HUDEP-2 (cell line): ENCODE data around the gene ZNF581.

Source experiments
- DNase-seq, 76 experiments: peaks; one replicate each; lab custom pipeline; 2025; ENCODE audit not compliant: unreplicated experiment in 76 of 76; lab: John Stamatoyannopoulos, UW

The ZNF581 gene

DNA sequence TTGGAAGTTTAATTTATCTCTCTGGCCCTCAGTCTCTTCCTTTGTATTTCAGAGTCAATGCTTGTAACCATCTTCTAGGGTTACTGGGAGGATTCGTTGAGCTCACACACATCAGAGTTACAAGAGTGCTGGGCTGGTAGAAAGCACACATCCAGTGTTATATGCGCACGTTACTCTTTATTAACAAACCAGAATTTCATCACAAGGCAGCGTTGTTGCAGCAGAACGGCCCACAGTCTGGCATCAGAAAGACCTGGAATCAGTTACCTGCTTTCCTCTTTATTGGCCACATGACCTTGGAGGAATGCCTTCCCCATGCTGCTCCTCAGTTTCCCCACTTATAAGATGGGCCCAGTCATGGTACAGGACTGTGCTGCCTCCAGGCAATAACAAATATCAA lies 34.1 kb upstream of the ZNF581 start:
- no peak for DNase-seq

DNA sequence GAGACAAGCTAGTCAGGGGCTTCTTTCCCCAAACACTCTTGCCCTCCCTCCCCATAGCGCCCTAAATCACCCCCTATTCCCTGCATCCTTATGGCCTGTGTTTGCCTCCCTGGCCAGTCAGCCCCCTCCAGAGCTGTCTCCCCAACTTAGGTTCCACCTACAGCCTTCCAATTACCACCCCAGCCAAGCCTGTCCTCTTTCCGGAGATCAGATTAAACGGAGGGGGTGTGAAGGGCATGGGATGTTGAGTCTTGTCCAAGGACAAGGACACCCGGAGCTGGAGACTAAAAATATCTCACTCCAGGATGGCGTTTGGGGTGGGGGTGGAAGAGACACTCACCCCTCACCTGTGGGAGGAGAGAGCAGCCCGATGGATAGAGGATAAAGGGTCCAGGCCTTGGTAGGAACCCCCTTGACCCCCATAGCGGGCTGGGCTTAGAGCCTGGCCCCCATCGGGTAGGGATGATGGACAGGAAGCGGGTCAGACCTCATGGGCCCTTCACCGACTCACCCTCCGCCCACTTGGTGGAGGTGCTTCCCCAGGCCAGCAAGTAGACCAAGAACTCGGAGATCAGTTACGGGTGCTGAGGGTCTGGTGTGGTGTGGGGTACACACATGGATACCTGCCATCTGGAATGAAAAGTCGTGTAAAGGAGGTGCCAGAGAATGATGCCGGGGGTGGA lies 32.0 kb upstream of the ZNF581 start:
- no peak for DNase-seq

DNA sequence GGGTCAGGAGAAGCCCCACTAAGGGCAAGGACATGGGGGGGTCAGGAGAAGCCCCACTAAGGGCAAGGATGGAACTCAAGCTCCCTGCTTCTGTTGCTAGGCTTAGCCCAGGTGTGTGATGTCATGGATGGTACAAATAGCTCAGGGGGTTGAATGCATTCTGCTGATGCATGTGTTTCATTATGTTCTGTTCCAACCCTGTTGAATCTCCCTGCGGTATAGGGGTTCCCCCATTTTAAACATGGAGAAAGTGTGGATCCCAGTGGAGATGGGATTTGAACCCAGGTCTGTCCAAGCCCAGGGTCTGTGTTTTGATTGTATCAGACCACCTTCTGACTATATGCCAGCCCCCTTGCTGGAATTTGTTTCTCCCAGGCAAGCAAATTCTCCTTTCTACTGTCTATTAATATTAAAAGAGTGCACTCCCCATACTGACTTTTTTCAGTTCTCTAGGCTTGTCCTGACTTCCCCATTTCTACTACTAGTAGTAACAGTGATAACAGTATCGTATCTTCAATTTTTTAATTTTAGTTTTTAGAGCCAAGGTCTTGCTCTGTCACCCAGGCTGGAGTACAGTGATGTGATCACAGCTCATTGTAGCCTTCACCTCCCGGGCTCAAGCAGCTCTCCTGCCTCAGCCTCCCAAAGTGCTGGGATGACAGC lies 31.3 kb upstream of the ZNF581 start:
- DNase-seq = no peak

DNA sequence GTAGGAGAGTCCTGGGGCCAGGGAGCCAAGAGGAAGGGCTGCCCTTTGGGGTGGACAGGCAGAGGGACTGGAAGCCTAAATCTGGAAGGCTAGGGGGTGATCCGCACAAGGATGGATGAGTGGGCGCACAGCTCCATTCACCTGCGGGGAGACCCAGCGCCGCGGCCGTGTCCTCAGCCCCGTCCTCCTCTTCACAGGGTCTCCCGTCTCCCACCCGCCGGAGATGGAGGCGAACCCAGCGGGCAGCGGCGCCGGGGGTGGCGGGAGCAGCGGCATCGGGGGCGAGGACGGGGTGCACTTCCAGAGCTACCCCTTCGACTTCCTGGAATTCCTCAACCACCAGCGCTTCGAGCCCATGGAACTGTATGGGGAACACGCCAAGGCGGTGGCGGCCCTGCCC lies 30.1 kb upstream of the ZNF581 start:
- DNase-seq = no peak

DNA sequence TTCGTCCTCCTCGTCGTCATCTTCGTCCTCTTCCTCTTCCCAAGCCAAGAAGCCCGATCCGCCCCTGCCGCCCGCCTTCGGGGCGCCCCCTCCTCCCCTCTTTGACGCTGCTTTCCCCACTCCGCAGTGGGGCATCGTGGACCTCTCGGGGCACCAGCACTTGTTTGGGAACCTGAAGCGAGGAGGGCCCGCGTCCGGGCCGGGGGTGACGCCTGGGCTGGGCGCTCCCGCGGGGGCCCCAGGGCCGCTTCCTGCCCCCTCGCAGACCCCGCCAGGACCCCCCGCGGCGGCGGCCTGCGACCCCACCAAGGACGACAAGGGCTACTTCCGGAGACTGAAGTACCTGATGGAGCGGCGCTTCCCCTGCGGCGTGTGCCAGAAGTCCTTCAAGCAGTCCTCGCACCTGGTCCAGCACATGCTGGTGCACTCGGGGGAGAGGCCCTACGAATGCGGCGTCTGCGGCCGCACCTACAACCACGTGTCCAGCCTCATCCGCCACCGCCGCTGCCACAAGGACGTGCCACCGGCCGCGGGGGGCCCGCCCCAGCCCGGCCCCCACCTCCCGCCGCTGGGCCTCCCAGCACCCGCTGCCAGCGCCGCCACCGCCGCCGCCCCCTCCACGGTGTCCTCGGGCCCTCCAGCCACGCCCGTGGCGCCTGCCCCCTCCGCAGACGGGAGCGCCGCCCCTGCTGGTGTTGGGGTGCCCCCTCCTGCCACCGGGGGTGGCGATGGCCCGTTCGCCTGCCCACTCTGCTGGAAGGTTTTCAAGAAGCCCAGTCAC lies 29.3 kb upstream of the ZNF581 start:
- no peak for DNase-seq

DNA sequence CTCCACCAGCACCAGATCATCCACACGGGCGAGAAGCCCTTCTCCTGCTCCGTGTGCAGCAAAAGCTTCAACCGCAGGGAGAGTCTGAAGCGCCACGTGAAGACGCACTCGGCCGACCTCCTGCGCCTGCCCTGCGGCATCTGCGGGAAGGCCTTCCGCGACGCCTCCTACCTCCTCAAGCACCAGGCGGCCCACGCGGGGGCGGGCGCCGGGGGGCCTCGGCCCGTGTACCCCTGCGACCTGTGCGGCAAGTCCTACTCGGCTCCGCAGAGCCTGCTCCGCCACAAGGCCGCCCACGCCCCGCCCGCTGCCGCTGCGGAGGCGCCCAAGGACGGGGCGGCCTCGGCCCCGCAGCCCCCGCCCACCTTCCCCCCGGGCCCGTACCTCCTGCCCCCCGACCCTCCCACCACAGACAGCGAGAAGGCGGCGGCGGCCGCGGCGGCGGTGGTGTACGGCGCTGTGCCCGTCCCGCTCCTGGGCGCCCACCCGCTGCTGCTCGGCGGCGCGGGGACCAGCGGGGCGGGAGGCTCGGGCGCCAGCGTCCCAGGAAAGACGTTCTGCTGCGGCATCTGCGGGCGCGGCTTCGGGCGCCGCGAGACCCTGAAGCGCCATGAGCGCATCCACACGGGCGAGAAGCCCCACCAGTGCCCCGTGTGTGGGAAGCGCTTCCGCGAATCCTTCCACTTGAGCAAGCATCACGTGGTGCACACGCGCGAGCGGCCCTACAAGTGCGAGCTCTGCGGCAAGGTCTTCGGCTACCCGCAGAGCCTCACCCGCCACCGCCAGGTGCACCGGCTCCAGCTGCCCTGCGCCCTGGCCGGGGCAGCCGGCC lies 28.5 kb upstream of the ZNF581 start:
- no peak for DNase-seq

DNA sequence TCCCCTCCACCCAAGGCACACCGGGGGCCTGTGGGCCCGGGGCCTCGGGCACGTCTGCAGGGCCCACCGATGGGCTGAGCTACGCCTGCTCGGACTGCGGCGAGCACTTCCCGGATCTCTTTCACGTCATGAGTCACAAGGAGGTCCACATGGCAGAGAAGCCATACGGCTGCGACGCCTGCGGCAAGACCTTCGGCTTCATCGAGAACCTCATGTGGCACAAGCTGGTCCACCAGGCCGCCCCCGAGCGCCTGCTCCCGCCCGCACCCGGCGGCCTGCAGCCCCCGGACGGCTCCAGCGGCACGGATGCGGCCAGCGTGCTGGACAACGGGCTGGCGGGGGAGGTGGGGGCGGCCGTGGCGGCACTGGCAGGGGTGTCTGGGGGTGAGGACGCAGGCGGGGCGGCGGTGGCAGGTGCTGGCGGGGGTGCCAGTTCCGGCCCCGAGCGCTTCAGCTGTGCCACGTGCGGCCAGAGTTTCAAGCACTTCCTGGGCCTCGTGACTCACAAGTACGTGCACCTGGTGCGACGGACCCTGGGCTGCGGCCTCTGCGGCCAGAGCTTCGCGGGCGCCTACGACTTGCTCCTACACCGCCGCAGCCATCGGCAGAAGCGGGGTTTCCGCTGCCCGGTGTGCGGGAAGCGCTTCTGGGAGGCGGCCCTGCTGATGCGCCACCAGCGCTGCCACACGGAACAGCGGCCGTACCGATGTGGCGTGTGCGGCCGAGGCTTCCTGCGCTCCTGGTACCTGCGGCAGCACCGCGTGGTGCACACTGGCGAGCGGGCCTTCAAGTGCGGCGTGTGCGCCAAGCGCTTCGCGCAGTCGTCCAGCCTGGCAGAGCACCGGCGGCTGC lies 27.7 kb upstream of the ZNF581 start:
- DNase-seq = no peak

DNA sequence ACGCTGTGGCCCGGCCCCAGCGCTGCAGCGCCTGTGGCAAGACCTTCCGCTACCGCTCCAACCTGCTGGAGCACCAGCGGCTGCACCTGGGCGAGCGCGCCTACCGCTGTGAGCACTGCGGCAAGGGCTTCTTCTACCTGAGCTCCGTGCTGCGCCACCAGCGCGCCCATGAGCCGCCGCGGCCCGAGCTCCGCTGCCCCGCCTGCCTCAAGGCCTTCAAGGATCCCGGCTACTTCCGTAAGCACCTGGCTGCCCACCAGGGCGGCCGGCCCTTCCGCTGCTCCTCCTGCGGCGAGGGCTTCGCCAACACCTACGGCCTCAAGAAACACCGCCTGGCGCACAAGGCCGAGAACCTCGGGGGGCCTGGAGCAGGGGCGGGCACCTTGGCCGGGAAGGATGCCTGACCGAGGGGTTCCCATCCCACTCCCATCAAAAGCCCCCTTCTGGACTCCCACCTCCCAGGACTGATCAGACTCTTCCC lies 27.0 kb upstream of the ZNF581 start:
- DNase-seq = no peak

DNA sequence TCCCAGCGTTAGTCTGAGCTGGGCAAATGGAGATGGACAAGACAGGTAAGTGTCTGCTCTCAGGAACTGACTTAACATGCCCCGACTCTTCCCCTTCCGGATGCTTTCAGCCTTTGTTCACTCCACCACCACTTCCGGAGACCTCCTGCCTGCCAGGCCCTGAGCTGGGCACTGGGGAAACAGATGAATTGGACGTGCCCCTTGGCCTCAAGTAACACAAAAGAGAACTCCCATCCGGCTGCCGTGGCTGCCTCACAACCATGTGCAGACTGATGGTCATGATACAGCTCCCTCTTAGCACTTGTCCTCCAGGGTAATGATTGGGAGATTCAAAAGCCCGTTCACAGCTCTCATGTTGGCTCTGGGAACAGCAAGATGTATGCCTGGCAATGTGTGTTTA lies 26.0 kb upstream of the ZNF581 start:
- no peak for DNase-seq

DNA sequence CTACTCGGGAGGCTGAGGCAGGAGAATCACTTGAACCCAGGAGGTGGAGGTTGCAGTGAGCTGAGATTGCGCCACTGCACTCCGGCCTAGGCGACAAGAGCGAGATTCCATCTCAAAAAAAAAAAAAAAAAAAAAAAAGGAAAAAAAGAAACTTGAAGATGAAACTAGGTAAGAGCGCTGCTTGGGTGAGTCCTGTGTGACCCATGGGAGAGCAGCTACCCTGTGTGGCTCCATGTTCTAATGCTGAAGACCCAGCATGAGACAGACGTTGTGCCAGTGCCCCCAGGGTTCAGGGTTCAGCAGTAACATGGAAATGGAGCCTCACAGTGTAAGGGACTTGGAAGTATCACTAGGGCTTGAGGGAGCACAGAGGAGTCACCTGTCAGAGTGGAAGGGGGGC lies 25.0 kb upstream of the ZNF581 start:
- DNase-seq = no peak

DNA sequence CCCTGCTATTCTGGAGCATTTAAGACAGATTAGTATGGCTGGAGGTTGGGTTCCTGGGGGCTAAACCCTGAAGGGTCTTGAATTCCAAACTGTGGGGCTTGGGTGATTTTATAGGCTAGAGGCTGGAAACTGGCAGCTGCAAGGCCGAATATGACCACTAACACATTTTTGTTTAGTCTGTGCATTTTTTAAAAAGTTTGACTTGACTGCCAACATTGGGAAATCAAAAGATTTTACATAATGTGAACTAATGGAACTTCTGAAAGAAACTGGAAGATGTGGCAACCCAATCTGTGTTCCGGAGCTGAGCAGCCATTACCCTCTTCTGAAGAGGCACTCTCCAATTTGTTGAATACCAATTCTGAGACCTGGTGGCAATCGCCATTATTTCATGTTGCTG lies 24.2 kb upstream of the ZNF581 start:
- no peak for DNase-seq

DNA sequence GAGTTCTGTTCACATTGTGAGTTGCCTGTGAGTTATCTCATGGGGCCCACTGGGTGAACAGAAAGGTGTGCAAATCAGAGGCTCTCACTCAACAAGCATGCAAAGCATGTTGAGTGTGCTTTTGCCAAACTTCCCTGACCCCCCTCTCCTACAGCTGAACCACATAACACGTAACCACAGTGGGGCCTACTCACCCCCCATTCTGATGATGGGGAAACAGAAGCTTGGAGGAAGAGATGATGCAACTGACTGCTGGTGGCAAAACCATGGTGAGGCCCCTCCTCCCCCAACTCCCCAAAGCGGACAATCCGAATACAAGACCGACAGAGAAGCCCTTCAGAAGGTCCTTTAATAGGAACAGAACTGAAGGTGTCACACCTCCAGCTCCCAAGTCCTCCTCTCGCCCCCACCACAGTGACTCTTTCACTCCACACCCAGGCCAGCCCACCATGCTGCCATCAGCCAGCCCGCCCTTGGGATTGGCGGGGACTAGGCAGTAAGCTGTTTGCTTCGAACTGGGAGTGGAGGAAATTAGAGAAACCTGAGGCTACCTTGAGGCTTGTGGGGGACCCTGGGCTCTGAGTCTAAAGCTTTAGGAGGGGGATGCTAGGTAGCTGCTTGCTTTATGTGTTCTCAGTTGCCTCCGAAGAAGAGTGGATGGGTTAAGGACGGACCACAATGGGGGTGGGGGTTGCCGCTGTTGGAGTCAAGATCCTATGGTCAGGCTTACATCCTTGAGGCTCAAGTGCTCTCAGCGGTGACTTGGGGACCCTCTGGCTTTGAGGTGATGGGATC lies 22.8 kb upstream of the ZNF581 start:
- no peak for DNase-seq

DNA sequence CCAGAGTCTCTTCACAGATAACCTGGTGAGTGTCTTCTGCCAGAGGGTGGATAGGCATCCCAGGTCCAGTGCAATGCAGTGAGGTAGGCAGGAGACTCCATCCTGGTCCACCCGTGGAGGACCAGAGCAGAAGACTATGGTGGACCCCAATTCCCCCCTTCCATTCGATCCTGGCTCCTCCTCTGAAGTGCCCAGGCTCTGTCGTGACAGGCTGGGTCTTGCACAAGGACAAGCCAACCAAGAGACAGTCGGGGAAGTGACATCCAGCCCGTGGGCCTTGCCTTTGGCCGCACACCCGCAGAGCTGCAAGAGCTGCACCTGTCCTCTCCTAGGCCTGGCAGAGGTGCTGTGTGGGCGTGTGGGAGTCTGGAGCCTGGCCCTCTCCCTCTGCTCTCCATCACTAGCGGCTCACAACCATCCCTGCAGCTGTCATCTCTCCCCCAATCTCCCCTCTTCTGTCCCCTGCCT lies 22.2 kb upstream of the ZNF581 start:
- peak in 1 of 76 experiments; percentile 1 for DNase-seq

DNA sequence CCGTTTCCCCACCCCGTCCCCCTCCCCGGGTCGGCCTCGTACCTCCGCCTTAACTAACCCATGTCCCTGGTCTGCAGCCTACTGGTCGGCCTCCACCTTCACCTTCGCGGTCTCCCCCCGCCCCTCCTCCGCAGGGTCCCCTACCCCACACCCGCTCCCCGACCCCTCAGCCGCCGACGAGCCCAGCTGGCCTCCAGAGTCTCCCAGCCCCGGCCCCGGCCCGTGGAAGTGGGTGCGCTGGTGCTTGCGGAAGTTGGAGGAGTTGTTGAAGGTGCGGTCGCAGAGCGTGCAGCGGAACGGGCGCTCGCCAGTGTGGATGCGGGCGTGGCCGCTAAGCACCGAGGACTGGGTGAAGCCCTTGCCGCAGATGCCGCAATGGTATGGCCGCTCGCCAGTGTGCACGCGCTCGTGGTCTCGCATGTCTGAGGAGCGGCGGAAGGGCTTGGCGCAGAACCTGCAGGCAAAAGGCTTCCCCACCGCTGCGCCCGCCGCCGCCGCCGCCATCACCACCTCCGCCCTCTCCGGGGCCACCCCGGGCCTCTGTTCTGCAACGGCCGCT lies 21.7 kb upstream of the ZNF581 start:
- DNase-seq = no peak

DNA sequence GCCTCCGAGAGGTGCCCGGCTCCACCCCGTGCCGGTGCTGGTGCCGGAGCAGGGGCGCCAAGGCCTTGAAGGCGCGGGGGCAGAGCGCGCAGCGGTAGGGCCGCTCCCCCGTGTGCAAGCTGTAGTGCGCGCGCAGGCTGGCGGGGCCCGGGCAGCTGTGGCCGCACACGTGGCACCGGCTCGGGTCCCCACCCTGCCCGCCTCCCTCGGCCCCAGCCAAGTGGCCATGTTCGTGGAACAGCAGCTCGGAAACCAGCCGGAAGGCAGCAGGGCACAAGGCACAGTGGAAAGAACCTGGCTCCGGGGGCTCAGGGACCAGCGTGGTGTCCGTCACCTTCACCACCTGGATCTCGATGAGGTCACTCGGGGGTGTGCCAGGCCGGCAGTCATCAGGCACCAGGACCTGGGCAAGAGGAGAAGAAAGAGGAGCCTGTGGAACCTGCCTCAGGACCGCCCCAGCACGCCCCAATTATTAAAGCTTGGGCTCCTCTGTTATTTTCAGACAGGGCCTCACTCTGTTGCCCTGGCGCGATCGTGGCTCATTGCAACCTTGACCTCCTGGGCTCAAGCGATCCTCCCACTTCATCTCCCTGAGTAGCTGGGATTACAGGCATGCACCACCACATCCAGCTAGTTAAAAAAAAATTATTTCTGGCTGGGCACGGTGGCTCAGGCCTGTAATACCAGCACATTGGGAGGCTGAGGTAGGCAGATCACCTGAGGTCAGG lies 21.0 kb upstream of the ZNF581 start:
- no peak for DNase-seq

DNA sequence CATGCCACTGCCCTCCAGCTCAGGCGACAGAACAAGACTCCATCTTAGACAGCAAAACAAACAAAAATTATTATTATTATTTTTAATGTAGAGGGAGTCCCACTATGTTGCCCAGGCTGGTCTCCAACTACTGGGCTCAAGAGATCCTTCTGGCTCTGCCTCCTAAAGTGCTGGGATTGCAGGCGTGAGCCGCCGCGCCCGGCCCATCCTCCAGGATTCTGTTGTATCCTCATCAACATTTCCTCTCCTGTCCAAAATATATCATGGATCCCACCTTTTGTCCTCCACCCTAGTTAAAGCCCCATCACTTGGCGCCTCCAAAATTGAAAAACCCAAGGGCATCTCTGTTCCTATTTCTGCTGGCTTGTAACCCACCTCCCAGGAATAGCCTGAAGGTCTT lies 20.3 kb upstream of the ZNF581 start:
- no peak for DNase-seq

DNA sequence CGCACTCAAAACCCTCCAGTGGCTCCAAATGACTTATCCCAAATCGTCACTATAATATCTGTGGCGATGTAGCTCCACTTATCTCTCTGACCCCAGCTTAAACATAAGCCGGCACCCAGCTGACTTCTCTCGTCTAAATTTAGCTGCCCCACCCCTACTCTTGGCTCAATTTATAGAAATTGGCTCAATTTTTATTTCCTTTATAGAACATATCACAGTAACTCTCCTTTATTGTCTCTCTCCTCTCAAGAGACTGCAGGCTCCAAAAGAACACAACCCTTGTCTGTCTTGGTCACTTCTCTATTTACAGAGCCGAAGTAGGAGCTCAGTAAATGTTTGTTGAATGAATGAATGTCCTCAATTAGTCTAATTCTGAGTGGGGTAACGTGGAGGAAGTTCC lies 19.9 kb upstream of the ZNF581 start:
- peak in 9 of 76 experiments; percentile 17 to 50 (median 33) for DNase-seq
